ENCODE measurements around the gene POLR1H.

DNA sequence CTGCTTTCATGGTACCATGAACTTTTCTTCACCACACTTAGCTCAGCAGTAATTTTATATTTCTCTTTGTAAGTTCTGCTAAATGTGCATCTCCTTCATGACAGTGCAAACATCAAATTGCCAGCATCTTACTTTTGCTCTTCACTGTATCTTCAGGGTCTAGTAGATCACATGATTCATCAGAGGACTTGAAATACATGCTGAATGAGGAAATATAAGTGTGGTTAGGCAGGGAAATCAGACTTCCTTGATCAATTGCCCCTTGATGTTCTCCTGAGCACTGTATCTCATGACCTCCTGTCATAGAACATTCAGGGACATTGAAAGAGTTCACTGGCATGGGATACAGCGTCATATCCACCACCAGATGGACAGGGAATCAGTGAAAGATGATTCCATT is 25.3 kb upstream of the POLR1H start:
- TF ChIP-seq, protein P1, sequence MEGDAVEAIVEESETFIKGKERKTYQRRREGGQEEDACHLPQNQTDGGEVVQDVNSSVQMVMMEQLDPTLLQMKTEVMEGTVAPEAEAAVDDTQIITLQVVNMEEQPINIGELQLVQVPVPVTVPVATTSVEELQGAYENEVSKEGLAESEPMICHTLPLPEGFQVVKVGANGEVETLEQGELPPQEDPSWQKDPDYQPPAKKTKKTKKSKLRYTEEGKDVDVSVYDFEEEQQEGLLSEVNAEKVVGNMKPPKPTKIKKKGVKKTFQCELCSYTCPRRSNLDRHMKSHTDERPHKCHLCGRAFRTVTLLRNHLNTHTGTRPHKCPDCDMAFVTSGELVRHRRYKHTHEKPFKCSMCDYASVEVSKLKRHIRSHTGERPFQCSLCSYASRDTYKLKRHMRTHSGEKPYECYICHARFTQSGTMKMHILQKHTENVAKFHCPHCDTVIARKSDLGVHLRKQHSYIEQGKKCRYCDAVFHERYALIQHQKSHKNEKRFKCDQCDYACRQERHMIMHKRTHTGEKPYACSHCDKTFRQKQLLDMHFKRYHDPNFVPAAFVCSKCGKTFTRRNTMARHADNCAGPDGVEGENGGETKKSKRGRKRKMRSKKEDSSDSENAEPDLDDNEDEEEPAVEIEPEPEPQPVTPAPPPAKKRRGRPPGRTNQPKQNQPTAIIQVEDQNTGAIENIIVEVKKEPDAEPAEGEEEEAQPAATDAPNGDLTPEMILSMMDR (IDR thresholded peaks at IDR 0.05) = no peak
- TF ChIP-seq POLR2A (IDR thresholded peaks at IDR 0.05) = no peak
